Mucosa of descending colon (tissue), 3 donors: ENCODE measurements around the gene C8G. TPM values are rescaled to one million over a fixed set of nuclear protein-coding genes. Genes with fewer than 3 reads are reported as not detected.

Experiments used
- ATAC-seq: fragments of 200-7000 bp; cut with Tn5 transposase; one replicate; pipeline ENCODE4 v1.9.1; 2020; ENCODE audit warnings: mild to moderate bottlenecking, moderate library complexity
- DNase-seq, 3 donors: peaks; one replicate each; pipeline ENCODE4 v3.0.0-alpha.2; 2020
- H3K36me3 ChIP-seq: fragments of 200-600 bp; one replicate; pipeline ENCODE4 v1.8.0; 2021; ENCODE audit warnings: low read depth, mild to moderate bottlenecking
- H3K4me1 ChIP-seq: fragments of 200-600 bp; one replicate; pipeline ENCODE4 v1.8.0; 2021; ENCODE audit warnings: low read depth, mild to moderate bottlenecking
- H3K4me3 ChIP-seq: fragments of 200-600 bp; one replicate; pipeline ENCODE4 v1.8.0; 2021; ENCODE audit warnings: mild to moderate bottlenecking
- H3K9me3 ChIP-seq: fragments of 200-600 bp; one replicate; pipeline ENCODE4 v1.8.0; 2021; ENCODE audit warnings: mild to moderate bottlenecking
- CTCF ChIP-seq: fragments of 200-600 bp; IDR thresholded peaks from one replicate; pipeline ENCODE4 v1.8.0; 2022; ENCODE audit warnings: antibody characterized with exemption, mild to moderate bottlenecking
- intact Hi-C, 2 donors: fragments of 100-400 bp; cut with DNase I in 1 of 2; cut with micrococcal nuclease in 1 of 2; formaldehyde crosslinking; loops; one replicate each; pipeline versions ENCODE4 v1.11.0 to v1.11.1; 2022; cut with DNase I, micrococcal nuclease
- total RNA-seq, 3 donors: library from RNA; stranded (reverse); fragmentation: NEBNext Ultra II Directional in 2 of 3; extraction: Animal tissue kit (Norgen Biotek cat#: 25700) in 2 of 3; gene quantifications; one replicate each; pipeline versions ENCODE4 v1.2.1 to v1.2.4, GENCODE V29; 2021 to 2023
- donor health status: DM: no; HTN: no; CAD: no; lungs with moderate emphysema.
- donor health status: DM: no; HTN: no; CAD: no.
- donor health status: DM: no; HTN: yes; CAD: no.

Gene C8G
- total RNA-seq, 3 donors from 2014 or later: 3.2 to 15.4 (median 10.4) TPM

DNA sequence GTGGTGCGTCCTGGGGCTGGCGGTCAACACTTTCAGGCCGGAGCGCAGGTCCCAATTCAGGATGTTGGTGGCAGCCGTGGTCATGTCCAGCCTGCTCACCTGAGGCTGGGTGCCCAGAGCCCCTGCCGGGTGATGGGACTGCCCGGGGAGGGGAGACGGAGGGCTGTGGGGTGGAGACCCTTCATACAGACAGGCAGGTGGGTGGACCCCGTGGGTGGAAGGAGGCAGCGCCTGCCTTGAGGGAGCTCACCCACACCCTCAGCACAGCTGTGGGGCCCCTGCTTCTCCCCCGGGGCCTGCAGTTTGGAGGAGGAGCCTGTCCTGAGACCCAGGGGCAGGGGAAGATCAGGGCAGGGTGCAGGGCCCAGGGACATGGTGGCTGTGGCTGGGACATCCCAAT is 25.3 kb downstream of the C8G start:
- TF ChIP-seq CTCF: no peak
- Histone ChIP-seq H3K4me1 (no peaks in the 10 kb centered on the region), H3K9me3 (no peaks in the 10 kb centered on the region), H3K4me3 (no peak overlapping the region), H3K36me3 (no peaks in the 10 kb centered on the region)
- intact Hi-C loops: no loop called here
- no peak for DNase-seq
- ATAC-seq: no peak

DNA sequence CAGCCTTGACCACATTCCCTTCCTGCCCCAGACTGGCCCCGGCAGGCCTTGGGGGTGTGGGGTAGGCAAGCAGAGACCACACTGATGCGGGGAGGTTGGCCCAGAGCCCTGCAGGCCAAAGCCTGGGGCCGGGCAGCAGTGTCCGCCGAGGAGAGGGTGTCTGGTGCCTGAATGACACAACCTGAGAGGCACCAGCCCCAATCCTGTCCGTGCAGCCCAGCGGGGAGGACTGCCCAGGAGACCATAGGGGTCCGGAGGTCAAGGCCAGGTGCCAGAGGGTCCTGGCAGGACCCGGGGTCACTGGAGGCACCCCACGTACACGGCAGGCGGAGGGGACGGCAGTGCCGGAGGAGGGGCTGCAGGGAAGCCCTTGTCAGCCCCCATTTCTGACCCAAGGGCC is 26.7 kb downstream of the C8G start:
- DNase-seq (no peak), ATAC-seq (no peak)
- intact Hi-C loops: no loop called here

GRCh38 chr9:136972335-136972734 is 27.3 kb downstream of the C8G start:
- Histone ChIP-seq H3K4me1 (no peaks in the 10 kb centered on the region), H3K9me3 (no peaks in the 10 kb centered on the region), H3K4me3 (no peak overlapping the region), H3K36me3 (no peaks in the 10 kb centered on the region)
- TF ChIP-seq CTCF: no peak
- ATAC-seq: no peak
- intact Hi-C loops: no loop called here
- DNase-seq: no peak

More for the DNA sequence above, 26.7 kb downstream of the C8G start:
- Histone ChIP-seq H3K4me3 (no peak overlapping the region), H3K9me3 (no peaks in the 10 kb centered on the region), H3K4me1 (no peaks in the 10 kb centered on the region), H3K36me3 (no peaks in the 10 kb centered on the region)
- TF ChIP-seq CTCF: no peak

- DNase-seq (no peak), ATAC-seq (no peak)
- Histone ChIP-seq H3K4me1 (peaks cover under 1% of the 10 kb centered on the region), H3K36me3 (no peaks in the 10 kb centered on the region), H3K4me3 (no peak overlapping the region), H3K9me3 (no peaks in the 10 kb centered on the region)
- TF ChIP-seq CTCF: no peak
- intact Hi-C loops: no loop called here
Measured at GRCh38 chr9:136972743-136973142, 27.7 kb downstream of the C8G start.

DNA sequence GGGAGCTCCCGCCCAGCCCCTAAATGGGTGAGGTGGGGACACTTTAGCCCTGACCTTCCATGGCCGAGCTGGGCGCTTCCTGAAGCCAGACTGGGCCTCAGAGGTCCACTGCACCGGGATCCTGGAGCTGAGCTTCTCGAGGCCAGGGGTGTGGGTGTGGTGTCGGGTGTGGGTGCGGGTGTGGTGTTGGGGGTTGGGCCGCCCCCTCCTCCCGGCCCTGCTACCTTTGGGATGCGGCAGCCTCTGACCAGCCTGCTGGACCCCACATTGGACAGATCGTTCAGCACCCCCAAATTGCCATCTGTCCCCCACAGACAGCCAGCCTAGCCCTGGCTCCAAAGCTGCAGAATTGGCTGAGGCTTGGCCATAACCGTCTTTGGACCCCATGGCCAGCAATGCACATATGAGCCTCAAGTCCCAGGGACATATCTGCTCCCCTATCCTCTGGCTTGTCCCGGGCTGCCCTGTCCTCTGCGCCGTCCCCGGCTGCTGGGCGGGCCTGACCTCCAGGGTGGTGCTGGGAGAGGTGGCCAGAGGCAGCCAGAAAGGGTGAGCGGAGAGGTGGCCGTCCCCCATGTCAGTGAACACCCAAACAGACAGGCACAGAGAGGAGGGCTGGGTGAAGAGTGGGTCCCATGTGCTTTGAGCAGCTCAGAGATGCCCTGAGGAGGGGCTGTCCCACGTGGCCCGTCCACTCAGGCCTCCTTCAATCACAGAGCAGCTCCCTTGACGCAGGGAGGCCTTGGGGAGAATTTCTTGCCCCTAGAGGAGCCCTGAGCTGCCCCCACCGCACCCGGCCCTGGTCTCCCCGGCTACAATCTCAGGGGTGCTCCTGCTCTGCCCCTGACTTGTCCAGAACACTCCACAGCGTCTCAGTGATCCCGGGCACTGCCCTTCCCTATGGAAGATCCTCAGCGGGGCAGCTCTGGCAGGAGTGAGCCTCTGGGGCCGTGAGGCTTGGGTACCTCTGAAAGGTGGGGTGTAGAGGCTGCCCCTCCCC is 28.9 kb downstream of the C8G start:
- DNase-seq: no peak
- intact Hi-C loops: no loop called here
- Histone ChIP-seq H3K4me1 (peaks cover 2% of the 10 kb centered on the region), H3K9me3 (no peaks in the 10 kb centered on the region), H3K36me3 (no peaks in the 10 kb centered on the region), H3K4me3 (no peak overlapping the region)
- no peak for ATAC-seq
- no peak for TF ChIP-seq CTCF
